WERI-Rb-1 (cell line): ENCODE data around the gene CTSC.

ENCODE experiments used
- DNase-seq: peaks from one replicate; pipeline ENCODE4 v3.0.0-alpha.2; 2020
- H3K27ac ChIP-seq: fragments of 250-450 bp; sonication (Bioruptor Pico); 2 replicates; pipeline ENCODE4 v1.5.1; 2020; ENCODE audit warnings: mild to moderate bottlenecking, moderate library complexity
- H3K27me3 ChIP-seq: fragments of 250-450 bp; sonication (Bioruptor Pico); 2 replicates; pipeline ENCODE4 v1.5.1; 2021; ENCODE audit warnings: mild to moderate bottlenecking, low read depth, moderate library complexity; ENCODE audit not compliant: insufficient read depth, severe bottlenecking
- H3K36me3 ChIP-seq: fragments of 250-450 bp; sonication (Bioruptor Pico); 2 replicates; pipeline ENCODE4 v1.5.1; 2020; ENCODE audit warnings: mild to moderate bottlenecking, moderate library complexity
- H3K4me3 ChIP-seq: 2 replicates; pipeline ENCODE4 v1.5.1; 2011; ENCODE audit warnings: low read depth, mild to moderate bottlenecking, control low read depth, low read length
- H3K9me3 ChIP-seq: fragments of 250-450 bp; sonication (Bioruptor Pico); 2 replicates; pipeline ENCODE4 v1.5.1; 2021; ENCODE audit warnings: mild to moderate bottlenecking, moderate library complexity; ENCODE audit not compliant: severe bottlenecking
- CTCF ChIP-seq: IDR thresholded peaks from 2 replicates; pipeline ENCODE4 v1.5.1; 2011; ENCODE audit warnings: low read depth, mild to moderate bottlenecking, control low read depth, inconsistent platforms, low read length

Gene CTSC

GRCh38 chr11:88330826-88331428 is 6.6 kb downstream of the CTSC start:
- Histone ChIP-seq H3K4me3 (no peak overlapping the region), H3K27me3 (no peaks in the 10 kb centered on the region), H3K36me3 (no peaks in the 10 kb centered on the region; the same call in none of the 2 replicates), H3K9me3 (no peaks in the 10 kb centered on the region), H3K27ac (no peak overlapping the region)
- no peak for DNase-seq
- no peak for TF ChIP-seq CTCF

DNA sequence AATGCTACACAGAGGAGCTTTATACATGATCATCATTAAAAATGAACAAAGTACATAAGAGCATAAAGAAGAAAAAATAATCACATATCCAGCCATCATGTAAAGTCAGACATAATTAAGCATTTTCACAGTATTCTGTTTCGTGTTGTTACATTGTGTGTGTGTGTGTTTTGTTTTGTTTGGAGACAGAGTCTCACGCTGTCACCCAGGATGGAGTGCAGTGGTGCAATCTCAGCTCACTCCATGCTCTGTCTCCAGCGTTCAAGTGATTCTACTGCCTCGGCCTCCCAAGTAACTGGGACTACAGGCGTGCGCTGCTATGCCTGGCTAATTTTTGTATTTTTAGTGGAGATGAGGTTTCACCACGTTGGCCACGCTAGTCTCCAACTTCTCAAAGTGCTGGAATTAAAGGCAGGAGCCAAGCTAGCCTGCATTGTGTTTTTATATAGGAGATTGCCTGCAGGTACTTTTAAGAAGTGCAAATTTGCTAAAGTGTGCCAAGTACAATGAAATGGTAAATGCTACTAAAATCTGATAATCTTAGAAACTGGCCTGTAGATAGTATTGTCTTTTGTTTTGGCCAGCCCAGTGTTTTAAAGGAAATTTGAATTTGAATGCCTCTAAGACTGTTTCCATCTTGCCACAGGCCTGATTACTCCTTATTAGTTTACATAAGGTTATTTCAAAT is 7.8 kb downstream of the CTSC start:
- no peak for TF ChIP-seq CTCF
- H3K27ac ChIP-seq = no peak overlapping the region
- H3K27me3 ChIP-seq = no peaks in the 10 kb centered on the region
- H3K36me3 ChIP-seq = no peaks in the 10 kb centered on the region; the same call in none of the 2 replicates
- DNase-seq = no peak
- H3K4me3 ChIP-seq = no peak overlapping the region
- H3K9me3 ChIP-seq = no peaks in the 10 kb centered on the region

- H3K9me3 ChIP-seq = no peaks in the 10 kb centered on the region
- TF ChIP-seq CTCF = no peak
- H3K36me3 ChIP-seq = no peaks in the 10 kb centered on the region
- no peaks in the 10 kb centered on the region for H3K27me3 ChIP-seq
- H3K27ac ChIP-seq = no peak overlapping the region
- H3K4me3 ChIP-seq = no peak overlapping the region
- DNase-seq = no peak
Observed at GRCh38 chr11:88327462-88328143, 9.9 kb downstream of the CTSC start.

GRCh38 chr11:88327061-88327460 is 10.5 kb downstream of the CTSC start:
- Histone ChIP-seq H3K4me3 (no peak overlapping the region), H3K27me3 (no peaks in the 10 kb centered on the region), H3K9me3 (no peaks in the 10 kb centered on the region), H3K27ac (no peak overlapping the region), H3K36me3 (no peaks in the 10 kb centered on the region)
- no peak for DNase-seq
- no peak for TF ChIP-seq CTCF

DNA sequence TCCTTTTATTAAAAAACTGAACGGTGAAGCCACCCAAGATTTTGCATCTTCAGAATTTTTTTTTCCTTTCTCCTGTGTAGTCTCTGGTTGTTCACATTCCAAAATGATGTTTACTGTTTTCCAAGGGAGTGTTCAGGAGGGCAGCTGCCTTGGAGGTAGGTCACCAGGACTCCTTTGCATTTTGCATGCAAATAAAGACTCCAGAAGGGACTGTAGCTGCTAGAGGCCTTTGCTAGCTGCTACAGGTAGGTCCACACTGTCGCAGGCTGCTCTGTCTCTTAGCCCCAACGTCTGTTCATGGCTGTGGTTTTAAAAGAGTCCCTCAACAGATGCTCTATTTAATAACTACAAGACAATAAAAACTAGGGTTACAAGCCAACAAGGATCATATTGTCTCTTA is 11.4 kb downstream of the CTSC start:
- no peak for DNase-seq
- no peak for TF ChIP-seq CTCF
- H3K36me3 ChIP-seq = no peaks in the 10 kb centered on the region; the same call in 1 of the 2 replicates

More for the DNA sequence above, 11.4 kb downstream of the CTSC start:
- H3K27ac ChIP-seq = no peak overlapping the region
- H3K27me3 ChIP-seq = no peaks in the 10 kb centered on the region
- no peak overlapping the region for H3K4me3 ChIP-seq
- H3K9me3 ChIP-seq = no peaks in the 10 kb centered on the region
